GM12874 (cell line): Measurements from ENCODE around the gene SH3TC2.

Source experiments
- TF ChIP-seq, protein P1 (sequence below): IDR thresholded peaks from 2 replicates; pipeline ENCODE4 v1.5.1; 2011; ENCODE audit warnings: low read depth, mild to moderate bottlenecking, control low read depth, low read length, moderate library complexity; ENCODE audit not compliant: insufficient read depth

SH3TC2 gene

GRCh38 chr5:149063017-149063687 is at the start of gene SH3TC2:
Gene SH3TC2 (minus strand): TSS chr5:149063062. CDS start chr5:149063022, 40 bp downstream.
- TF ChIP-seq, protein P1, sequence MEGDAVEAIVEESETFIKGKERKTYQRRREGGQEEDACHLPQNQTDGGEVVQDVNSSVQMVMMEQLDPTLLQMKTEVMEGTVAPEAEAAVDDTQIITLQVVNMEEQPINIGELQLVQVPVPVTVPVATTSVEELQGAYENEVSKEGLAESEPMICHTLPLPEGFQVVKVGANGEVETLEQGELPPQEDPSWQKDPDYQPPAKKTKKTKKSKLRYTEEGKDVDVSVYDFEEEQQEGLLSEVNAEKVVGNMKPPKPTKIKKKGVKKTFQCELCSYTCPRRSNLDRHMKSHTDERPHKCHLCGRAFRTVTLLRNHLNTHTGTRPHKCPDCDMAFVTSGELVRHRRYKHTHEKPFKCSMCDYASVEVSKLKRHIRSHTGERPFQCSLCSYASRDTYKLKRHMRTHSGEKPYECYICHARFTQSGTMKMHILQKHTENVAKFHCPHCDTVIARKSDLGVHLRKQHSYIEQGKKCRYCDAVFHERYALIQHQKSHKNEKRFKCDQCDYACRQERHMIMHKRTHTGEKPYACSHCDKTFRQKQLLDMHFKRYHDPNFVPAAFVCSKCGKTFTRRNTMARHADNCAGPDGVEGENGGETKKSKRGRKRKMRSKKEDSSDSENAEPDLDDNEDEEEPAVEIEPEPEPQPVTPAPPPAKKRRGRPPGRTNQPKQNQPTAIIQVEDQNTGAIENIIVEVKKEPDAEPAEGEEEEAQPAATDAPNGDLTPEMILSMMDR, result no peak

DNA sequence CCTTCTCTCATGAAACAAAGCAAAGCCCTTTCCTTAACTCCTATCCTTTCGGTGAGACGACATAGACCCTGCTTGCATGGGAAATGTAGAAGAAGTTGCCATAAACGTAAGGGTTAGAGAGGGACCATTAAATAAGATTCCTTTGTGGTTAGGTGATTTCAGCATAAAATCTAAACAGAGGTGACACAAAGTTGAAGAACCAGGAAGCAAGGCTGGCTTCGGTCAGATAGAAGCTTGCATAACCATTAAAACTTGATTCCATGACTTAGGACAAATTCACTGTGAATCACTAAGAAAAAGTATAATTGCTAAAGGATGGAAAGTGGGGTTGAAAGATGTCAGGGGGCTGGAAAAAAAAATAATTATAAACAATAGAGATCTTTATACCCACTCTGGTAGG is 47.5 kb upstream of the SH3TC2 start:
- TF ChIP-seq, protein P1, result no peak

DNA sequence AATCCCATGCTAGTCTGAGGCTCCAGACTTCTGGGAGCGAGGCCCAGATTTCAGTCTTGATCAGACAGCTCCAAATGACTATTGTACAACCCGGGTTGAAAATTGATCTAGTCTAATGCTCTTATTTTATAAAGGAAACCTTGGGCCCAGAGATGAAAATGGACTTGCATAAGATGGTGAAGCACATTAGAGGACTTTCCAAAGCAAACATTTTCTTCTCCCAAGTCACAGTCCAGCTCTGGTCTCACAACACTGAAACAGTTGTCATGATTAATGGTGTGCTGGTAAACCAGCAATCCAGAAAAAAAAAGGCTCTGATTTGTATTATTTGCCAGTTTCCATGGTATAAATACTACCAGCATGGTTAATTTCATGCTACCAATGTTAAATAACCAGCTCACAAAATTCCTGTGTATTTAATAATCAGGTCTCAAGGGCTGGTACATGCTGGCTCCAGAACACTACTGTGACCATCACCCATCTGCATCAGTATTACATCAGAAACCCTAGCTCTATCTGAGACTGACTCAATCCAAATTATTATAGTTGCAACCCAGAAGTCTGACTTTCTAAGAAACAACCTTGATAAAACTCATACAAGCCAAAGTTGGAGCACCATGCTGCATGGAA is 45.9 kb upstream of the SH3TC2 start:
- TF ChIP-seq, protein P1, result no peak

DNA sequence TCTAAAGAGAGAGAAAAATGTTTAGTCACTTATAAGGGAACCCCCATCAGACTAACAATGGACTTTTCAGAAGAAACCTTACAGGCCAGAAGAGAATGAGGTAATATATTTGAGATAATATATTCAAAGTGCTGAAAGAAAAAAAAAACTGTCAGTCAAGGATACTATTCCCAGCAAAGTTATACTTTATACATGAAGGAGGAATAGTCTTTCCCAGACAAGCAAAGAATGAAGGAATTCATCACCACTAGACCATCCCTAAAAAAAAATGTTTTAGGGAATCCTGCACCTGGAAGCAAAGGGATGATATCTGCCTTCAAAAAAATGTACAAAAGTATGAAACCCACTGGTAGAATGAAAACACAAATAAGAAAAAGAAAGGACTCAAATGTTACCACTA is 37.5 kb upstream of the SH3TC2 start:
- TF ChIP-seq, protein P1, result no peak

- TF ChIP-seq, protein P1, result no peak
These were observed 37.1 kb upstream of the SH3TC2 start for GRCh38 chr5:149099920-149100319.

DNA sequence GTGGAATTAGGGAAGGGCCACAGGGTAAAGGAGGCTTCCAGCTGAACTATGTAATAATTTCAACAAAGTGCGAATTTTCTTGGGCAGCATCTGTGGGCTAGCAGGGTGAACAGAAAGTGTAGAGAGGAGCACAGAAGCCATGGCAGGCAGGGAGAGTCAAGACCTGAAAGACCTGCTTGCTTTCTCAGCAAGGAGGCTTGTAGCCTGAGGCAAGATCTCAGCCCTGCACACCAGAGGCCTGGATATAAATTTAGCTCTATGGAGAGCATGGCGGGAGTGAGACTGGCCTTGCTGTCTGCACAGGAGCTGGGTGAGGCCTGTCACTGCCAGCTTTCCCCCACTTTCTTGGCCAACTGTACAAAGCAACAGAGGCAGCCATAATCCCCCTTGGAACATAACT is 32.1 kb upstream of the SH3TC2 start:
- TF ChIP-seq, protein P1, result no peak

DNA sequence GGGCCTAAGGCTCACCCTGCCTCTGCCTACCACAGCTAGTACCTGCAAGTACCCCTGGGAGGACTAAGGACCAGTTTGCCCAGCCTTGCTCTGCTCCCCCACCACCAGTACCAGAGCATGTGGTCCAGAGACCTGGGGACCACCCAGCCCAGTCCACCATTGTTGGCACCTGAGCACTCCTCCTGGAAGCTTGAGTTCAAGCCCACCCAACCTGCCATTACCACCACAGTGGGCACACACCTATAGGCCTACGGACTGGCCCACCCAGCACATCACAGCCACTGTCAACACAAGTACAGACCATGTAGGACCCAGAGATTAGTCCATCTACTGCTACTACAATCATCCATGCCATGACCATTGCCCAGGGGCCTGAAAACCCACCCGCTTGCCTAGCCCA is 30.8 kb upstream of the SH3TC2 start:
- TF ChIP-seq, protein P1, result no peak
